GM19043 (cell line): ENCODE measurements around the gene ZBED2.
"Not testable (repeated sequence)": the region's sequence is repeated elsewhere in the genome, so short reads cannot be mapped to it uniquely, and the experiment has no call there.

Source experiments
- ATAC-seq: cut with Tn5 transposase; IDR thresholded peaks from one replicate; pipeline ENCODE4 v1.9.1; 2021; ENCODE audit warnings: low read depth; ENCODE audit not compliant: unreplicated experiment

ZBED2 gene

DNA sequence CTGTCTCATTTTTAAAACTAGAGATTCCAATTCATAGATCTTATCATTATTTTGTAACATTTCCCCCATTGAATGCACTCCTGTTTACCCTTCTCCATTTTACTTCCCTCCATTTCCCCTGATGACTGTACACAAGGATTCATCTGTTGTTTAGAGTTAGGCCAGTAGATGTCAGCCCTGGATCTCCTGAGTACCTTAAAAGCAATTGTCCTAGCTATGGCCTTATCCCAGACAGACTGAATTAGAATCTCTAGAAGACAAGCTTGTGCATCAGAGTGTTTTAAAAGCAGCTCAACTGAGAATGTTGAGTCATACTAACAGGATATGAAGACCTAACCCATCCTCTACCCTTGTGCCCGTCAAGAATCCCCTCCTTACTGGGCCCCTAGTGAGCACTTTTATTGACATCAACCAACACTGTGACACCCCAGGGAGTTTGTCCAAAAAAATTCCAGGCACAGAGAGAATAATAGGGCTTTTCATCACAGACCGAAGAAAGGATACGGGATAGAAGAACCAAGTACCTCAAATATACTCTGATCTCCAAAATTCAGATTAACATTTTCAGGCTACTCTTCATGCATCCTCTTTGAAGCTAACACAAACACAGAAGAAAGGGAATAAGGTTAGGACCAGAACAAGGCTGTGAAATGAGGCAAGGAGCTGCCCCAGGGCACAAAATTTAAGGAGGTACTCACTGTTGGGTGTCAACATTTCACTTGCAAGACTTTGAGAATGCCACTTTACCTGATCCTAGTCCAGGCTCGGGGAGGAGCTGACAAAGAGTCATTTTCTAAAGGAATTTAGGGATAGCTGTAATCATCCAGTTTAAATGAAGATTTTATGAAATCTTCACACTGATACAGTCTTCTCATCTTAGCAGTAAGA, 17.1 kb downstream of the ZBED2 start:
- ATAC-seq = peak; percentile 98

DNA sequence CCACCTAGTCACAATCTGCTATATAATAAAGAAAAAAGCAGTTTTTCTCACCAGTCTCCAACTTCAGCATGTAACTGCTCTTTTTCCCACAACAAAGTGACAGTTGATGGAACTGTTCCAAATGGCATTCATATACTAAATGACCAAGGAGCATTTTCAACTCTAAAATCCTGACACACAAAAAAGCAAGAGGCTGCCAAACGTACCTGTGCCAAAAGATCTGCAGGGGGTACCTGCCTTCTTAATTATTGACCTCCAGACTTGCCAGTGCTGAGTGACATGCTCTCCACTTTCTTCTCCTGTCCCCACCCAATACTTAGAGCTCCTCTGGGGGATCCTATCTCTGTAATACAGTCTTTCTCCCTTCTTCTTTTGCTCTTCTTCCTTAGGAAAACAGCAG, 18.0 kb downstream of the ZBED2 start:
- no peak for ATAC-seq

DNA sequence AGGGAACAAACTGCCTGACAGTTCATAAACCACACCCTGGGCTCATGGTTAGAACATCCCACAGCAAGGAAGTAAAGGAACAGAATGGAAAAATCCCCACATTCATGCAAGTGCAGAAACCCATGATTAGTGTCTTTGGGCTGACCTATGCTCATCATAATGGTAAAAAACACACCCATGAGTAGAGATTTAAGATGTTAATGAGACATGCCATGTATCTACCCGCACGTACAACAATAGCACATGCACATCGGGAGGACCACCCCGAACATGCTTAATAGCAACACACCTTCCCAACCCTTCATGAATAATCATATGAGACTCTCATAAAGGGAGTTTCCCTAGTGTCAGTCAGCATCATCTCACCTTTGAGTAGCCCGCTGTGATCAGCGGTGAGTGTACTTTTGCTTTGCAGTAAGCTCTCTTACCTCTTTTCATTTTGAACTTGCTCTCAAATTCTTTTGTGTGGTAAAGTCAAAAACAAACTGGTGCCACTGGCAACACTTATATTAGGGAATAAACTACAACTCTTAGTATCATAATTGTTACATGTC, 23.2 kb downstream of the ZBED2 start:
- no peak for ATAC-seq

DNA sequence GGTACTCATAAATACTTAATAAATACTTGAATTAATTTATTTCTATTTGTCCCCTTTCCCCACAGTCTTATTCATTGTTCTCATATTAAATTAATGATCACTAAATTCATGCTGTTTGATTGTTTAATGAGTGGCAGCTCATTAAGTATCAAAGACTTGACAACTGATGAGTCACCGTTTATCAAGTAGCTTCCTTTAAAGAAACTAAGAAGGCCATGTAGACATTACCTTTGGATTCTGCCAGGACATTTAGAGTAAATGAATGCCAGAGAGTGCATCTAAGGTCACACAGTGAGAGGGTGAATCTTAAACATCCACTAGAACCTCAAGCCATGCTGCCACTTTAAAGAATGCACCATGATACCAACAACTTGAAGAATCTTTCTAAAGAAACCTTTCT, 23.9 kb downstream of the ZBED2 start:
- ATAC-seq = no peak

DNA sequence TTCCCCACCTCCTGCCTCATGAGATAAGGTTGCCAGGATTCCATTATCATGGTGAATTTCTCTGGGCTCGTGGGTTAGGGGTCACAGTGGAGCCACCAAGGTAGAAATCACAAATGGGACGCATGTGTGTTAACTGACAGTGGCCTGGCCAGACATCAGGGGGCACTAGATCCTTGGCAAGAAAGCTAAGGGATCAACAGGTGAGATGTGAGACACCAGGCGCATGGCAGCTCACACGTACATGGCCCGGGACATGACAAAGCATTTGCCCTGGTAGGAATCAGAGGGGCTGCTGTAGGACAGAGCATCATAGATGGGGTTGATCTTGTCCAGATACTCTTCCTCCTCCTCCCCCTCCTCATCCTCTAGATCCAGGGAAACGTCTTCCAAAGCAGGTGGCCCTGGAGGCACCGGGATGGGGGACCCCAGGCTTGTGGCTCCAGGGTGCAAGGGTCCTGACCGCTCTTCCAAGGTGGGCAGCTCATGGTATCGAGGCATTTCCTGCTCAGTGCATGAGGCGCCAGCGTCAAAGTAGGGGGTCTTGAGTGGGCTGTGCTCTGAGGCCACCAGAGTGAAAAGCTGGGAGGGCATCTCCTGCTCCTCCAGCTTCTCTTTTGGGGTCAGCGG, 24.6 kb downstream of the ZBED2 start:
- ATAC-seq = no peak

DNA sequence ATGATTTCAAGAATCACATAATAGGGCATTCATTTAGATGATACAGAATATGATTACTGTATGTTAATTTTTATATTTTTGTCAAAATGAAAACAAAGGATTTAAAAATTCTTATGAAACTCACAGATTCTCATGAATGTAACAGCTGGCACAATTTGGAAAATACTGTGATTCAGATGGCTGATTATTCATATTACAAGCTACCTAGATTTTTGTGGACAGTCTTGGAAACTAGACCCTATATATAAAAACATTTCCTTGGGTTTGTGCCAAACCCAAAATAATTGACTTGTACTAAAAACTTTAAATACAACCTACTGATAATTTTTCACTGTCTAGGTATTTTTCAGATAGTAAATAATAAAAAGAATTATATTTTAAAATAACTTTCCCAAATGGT, 26.2 kb downstream of the ZBED2 start:
- ATAC-seq = no peak

DNA sequence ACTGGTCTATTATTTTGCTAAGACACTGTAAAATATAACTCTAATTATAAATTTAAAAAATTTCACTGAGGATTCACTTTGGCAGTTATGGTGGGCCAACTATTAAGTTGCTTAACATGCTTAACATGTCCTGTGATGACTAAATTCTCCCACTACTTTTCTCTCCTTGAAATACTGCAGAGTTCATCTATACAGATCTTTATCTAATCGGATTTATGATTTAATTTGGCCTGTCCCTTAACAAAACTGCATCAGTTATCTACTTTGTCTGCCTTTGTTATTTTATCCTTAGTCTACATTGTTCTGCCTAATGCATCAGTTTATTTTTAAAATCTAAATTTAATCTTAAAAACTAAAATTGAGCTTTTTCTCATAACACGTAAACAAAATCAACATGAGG, 26.8 kb downstream of the ZBED2 start:
- ATAC-seq = no peak

DNA sequence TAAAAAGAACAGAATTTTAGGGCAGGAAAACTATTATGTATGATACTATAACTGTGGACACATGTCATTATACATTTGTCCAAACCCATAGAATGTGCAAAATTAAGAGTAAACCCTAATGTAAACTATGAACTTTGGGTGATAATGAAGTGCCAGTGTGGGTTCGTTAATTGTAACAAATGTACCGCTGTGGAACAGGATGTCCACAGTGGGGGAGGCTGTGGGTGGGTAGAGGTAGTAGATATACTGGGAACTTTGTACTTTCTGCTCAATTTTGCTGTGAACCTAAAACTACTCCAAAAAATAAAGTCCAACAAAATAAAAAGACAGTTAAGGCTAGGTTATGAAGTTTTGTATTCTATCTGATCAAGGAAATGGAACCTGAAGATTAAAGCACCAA, 28.3 kb downstream of the ZBED2 start:
- ATAC-seq = no peak

DNA sequence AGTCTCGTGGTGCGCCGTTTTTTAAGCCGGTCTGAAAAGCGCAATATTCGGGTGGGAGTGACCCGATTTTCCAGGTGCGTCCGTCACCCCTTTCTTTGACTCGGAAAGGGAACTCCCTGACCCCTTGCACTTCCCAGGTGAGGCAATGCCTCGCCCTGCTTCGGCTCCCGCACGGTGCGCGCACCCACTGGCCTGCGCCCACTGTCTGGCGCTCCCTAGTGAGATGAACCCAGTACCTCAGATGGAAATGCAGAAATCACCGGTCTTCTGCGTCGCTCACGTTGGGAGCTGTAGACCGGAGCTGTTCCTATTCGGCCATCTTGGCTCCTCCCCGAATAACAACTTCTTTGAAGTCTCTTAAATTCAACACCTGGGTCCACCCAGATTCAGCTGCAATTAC, 33.2 kb downstream of the ZBED2 start:
- ATAC-seq = not testable (repeated sequence)

DNA sequence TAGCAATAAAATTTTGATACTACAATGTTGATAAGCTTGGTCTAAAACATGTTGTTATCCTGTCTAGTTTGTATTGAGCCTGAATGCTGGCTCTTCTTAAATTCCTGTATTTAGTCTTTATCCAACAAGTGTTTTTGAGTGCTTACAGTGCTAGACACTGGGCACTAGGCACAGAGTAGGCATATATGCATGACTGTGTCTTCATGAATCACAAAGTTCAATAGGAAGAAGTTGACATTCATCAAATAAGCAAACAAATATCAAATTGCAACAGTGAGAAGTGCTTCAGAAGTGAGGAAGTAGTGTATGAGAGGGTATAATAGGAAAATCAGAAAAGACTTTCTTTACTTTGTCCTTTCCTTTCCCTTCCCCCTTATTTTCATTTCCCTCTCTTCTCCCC, 46.4 kb downstream of the ZBED2 start:
- ATAC-seq = no peak

DNA sequence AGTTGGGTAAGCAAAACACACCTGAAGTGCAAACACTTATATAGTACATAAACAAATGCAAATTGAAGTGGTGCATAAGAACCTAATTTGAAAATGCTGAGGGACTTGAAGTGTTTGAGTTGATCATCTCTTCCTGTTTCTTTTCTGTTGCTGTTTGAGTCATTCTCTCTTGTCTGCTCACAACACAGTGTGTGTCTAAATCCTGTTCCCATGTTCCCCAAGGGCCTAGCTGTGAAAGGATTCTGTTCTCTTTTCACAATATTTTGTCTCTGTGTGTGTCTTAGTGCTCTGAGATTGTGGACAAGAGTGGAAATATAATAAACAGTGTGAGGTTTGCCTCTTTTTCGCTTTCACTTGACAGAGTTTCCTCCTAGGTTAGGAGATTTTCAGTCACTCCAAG, 47.1 kb downstream of the ZBED2 start:
- peak; percentile 73 for ATAC-seq

DNA sequence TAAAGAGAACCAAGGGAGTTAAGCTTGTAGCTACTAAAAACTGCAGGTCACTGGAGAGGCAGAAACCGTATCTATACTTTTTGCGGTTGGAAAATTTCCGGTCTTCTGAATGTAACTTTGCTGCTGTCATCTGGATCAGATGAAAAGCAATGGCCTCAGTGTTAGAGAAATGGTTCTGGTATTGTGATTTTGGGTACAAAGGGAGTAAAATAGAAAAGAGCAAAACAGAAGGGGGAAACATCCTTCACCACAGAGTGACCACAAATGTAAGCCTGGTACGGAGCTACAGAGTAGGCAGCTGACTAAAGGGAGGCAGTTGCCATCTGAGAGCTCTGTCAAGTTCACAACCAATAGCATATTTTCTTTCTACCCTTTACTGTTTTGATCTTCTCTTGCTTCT, 47.5 kb downstream of the ZBED2 start:
- peak; percentile 71 for ATAC-seq

DNA sequence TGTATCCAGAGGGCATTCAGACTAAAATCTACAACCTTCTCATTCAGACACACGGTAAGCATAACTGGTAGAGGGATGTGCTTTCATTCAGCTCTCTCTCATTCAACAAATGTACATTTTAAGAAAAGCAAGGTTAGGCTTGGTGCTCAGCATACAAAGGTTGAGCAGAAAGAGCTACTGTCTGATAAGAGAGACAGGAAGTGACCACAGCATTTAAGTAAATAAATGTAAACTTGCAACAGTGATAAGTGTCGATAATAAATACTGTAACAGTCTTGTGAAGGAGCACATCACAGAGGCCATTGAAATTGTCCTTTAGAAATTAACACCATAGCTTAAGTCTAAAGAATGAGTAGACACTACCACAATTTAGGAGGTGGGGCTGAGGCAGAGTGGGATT, 49.8 kb downstream of the ZBED2 start:
- ATAC-seq = no peak
